ENCODE data around the gene MLIP.
"Not testable (repeated sequence)": the region's sequence is repeated elsewhere in the genome, so short reads cannot be mapped to it uniquely, and the experiment has no call there.

The MLIP gene

GRCh38 chr6:54151861-54152260 is 40.6 kb downstream of the MLIP start:
- no peak for DNase-seq

- no peak for DNase-seq
Measured at GRCh38 chr6:54156650-54157250, 45.5 kb downstream of the MLIP start.

GRCh38 chr6:54157405-54157804 is 46.2 kb downstream of the MLIP start:
- no peak for DNase-seq

- peak; percentile 52 for DNase-seq
Measured at GRCh38 chr6:54173089-54173488, 61.8 kb downstream of the MLIP start.

GRCh38 chr6:54179152-54179551 is 67.9 kb downstream of the MLIP start:
- no peak for DNase-seq

- DNase-seq, result no peak
Measured at GRCh38 chr6:54183616-54184015, 72.4 kb downstream of the MLIP start.

- no peak for DNase-seq
Measured at GRCh38 chr6:54185885-54186284, 74.6 kb downstream of the MLIP start.

GRCh38 chr6:54188846-54189245 is 77.6 kb downstream of the MLIP start:
- no peak for DNase-seq

- DNase-seq, result peak; percentile 26
Measured at GRCh38 chr6:54191461-54191860, 80.2 kb downstream of the MLIP start.

GRCh38 chr6:54192993-54193392 is 81.8 kb downstream of the MLIP start:
- no peak for DNase-seq

GRCh38 chr6:54193560-54193959 is 82.3 kb downstream of the MLIP start:
- no peak for DNase-seq

GRCh38 chr6:54194067-54194466 is 82.8 kb downstream of the MLIP start:
- DNase-seq, result peak; percentile 51

- no peak for DNase-seq
Measured at GRCh38 chr6:54195637-54196036, 84.4 kb downstream of the MLIP start.

- no peak for DNase-seq
Measured at GRCh38 chr6:54196905-54197304, 85.7 kb downstream of the MLIP start.

GRCh38 chr6:54198134-54198533 is 86.9 kb downstream of the MLIP start:
- DNase-seq, result no peak

GRCh38 chr6:54203474-54204035 is 92.3 kb downstream of the MLIP start:
- not testable (repeated sequence) for DNase-seq

GRCh38 chr6:54204921-54205591 is 93.8 kb downstream of the MLIP start:
- no peak for DNase-seq

GRCh38 chr6:54206510-54206909 is 95.3 kb downstream of the MLIP start:
- peak; percentile 6 for DNase-seq

GRCh38 chr6:54209983-54210382 is 98.7 kb downstream of the MLIP start:
- not testable (repeated sequence) for DNase-seq

GRCh38 chr6:54214286-54214685 is 103.0 kb downstream of the MLIP start:
- DNase-seq, result no peak

- DNase-seq, result no peak
Measured at GRCh38 chr6:54216336-54216735, 105.1 kb downstream of the MLIP start.

- DNase-seq, result peak; percentile 3
Measured at GRCh38 chr6:54217018-54217417, 105.8 kb downstream of the MLIP start.

- DNase-seq, result no peak
Measured at GRCh38 chr6:54222217-54222616, 111.0 kb downstream of the MLIP start.

GRCh38 chr6:54232703-54233102 is 121.5 kb downstream of the MLIP start:
- DNase-seq, result no peak

GRCh38 chr6:54234539-54234938 is 123.3 kb downstream of the MLIP start:
- no peak for DNase-seq
